GM19455 (cell line): ENCODE data around the gene DNM3.

ENCODE experiments used
- ATAC-seq: cut with Tn5 transposase; IDR thresholded peaks from one replicate; pipeline ENCODE4 v1.9.1; 2021; ENCODE audit not compliant: unreplicated experiment

Gene DNM3

DNA sequence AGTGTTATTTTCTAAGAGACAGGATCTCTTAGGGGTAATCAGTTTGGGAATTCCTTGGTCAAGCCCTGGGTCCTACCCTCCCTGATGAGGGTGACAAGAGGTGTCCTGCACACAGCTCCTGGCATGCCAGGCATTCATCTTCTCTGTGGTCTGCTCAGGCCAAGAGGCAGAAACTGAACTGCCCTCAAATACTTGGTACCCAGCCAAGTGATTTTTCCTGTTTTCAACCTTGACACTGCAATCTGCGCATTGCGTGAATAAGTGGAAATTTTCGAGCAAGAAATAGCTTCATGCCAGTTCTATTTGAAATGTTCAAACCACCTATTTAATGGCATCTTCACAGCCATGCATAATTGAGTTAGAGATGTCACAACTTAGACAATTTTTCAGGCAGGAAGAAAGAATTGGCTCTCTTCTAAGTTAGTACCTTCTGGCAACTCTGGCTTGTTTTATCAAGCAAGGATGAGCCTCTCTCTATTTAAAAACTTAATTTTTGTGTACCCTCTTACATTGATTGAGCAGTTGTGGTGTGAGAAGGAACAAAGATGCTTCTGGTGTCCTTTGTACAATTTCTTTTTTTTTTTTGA is 27.0 kb downstream of the DNM3 start:
- ATAC-seq = no peak

DNA sequence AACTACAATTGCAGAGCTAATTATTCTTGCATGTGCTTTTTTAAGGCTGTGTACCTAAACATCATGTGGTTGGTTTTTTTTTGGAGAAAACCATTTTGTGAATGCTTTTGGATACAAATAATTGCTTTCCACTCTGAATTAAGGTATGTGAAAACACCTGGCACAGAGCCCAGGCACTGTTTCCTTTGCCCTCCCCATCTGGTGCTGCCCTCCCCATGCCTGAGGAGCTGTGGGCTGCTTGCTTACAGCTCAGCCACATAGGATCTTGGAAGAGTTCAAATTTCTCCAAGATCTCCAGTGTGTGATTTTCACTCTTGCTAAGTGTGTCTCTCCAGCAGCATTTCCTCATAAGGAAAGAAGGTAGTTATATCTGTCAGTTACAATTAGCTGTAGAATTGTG is 27.8 kb downstream of the DNM3 start:
- no peak for ATAC-seq

GRCh38 chr1:171871848-171872247 is 30.6 kb downstream of the DNM3 start:
- ATAC-seq = no peak

DNA sequence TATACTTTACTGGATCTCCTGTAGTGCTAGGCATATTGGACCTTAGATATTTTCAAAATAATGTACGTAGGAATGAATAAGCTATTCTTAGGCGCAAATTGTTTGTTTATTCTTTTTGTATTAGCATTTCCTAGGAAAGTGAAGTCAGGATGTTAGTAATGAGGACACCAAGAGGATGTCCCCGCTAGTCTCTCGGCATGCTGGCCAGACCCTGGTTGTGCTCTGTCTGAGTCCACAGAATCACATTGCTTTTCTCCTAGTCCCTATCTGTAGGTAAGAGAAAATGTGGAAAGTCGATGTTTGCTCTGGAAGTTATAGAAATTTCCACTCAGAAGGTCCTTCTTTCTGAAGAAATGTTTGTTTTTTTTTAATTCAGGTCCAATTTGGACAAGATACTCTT is 31.1 kb downstream of the DNM3 start:
- ATAC-seq = no peak

- ATAC-seq = no peak
These were observed 32.4 kb downstream of the DNM3 start for GRCh38 chr1:171873664-171874063.

GRCh38 chr1:171877701-171878100 is 36.4 kb downstream of the DNM3 start:
- peak; percentile 71 for ATAC-seq

GRCh38 chr1:171879556-171879955 is 38.3 kb downstream of the DNM3 start:
- ATAC-seq = no peak

DNA sequence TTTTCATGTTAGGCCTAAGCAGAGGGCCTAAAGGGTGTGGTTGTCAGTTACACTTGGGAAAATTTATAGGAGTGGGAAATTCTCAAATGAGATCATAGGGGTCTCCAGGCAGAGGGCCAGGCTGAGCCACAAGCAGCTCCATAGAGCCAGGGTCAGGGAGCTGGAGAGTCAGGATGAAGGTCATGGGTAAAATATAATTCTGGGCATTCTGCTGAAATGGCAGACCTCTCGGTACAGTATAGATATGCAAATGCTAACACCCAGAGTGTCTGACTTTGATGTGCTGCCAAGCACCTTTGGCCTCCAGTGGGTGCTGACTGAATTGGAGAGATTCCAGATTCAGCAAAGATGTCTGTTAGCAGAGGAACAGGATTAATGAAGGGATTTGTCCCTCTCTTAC is 40.1 kb downstream of the DNM3 start:
- ATAC-seq = no peak

- ATAC-seq = no peak
These were observed 42.6 kb downstream of the DNM3 start for GRCh38 chr1:171883849-171884248.

GRCh38 chr1:171884475-171884874 is 43.2 kb downstream of the DNM3 start:
- no peak for ATAC-seq

GRCh38 chr1:171890131-171890530 is 48.8 kb downstream of the DNM3 start:
- no peak for ATAC-seq

DNA sequence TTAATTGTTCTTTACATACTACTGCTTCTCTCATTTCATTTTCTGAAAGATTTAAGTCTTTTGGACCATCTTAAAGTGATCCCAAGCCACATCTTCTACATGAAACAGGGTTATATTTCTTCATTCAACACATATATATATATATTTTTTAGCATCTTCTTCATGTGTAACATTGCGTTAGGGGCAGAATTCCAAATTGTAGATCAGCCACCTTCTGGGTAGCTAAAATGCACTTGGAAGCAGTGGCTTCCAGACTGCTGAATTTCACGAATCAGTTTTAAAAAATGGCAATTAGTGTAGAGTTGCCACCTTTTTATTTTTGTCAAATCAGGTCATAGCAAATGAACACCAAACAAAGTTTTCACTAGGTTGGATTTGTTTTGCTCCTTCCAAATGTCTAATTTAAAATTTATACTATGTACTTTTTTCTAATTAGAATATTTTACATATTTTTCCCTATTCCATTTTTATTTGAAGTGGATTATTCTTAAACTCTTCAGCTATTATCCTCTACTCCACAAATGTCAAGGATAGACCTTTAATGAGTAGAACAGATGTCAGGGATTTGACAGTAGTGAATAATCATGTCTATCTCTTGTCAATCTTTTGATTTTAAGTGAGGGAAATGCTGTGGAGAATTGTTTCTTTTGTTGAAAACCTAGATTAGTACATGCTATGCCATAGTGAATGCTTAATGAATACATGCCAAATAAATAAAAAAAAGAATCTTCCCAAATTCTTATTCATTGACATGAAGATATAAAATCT is 55.8 kb downstream of the DNM3 start:
- ATAC-seq = no peak

GRCh38 chr1:171898941-171899340 is 57.6 kb downstream of the DNM3 start:
- ATAC-seq = no peak

GRCh38 chr1:171899838-171900237 is 58.5 kb downstream of the DNM3 start:
- ATAC-seq = no peak

DNA sequence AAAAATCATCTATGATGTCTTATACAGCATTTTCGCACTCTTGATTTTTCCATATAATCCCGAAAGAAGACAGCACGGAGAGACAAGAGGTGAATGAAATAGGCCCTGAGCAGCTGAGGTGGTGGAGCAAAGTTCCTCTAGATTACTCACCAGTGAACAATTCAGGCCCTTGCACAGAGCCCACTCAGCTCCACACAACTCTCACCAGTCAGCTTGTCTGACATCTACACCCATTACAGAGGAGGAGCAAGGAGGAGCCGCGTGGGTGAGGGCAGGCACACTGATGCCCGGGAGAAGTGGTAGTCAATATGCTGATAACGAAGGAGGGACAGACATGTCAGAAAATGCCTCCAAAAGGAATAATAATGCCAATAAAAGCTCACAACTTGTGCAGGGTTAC is 59.9 kb downstream of the DNM3 start:
- no peak for ATAC-seq

DNA sequence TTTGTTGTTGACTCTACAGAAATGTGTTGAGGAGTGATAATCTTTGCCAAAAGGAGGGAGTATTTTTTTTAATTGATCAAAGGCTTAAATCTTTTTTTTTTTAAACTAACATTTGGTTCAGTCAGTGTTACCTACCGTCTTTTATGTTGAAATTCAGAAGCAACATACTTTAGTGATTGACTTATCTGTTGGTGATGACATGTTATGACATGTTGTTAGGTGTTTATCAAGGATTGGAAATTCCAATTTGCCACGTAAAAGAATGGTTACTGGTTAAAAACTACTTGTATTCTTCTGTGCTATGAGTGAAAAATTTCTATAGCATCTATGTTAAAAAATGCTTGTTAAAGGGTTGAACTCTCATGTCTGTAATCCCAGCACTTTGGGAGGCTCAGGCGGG is 61.2 kb downstream of the DNM3 start:
- no peak for ATAC-seq

DNA sequence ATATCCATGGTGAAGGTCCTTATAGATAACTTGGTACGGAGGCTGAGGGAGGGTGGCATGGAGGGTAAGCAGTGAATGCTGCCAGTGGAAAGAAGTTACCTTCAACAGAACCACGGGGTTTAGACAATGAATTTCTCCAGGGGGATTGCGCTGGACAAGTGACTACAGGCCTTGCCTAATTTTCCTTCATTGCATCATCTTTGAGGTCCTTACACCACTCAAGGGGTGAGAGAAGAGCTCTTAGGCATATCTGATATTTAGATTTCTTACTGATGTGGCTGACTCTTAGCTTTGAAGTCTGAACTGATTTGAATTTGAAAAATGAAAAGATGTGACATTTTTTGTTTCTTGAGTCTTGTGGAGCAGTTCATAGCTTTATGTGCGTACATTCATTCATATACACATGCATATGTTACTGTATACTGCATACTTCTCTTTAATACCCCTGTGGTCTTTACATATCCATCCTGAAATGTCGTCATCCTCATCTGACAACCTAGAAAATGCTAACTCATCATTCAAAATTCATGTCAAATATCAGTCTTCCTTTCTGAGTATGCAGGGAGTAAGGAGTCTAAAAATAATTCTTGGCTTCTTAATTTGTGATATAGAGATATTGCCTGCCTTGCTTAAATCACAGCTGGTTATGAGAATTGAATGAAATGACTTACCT is 63.6 kb downstream of the DNM3 start:
- ATAC-seq = no peak

- no peak for ATAC-seq
These were observed 68.4 kb downstream of the DNM3 start for GRCh38 chr1:171909711-171910110.

DNA sequence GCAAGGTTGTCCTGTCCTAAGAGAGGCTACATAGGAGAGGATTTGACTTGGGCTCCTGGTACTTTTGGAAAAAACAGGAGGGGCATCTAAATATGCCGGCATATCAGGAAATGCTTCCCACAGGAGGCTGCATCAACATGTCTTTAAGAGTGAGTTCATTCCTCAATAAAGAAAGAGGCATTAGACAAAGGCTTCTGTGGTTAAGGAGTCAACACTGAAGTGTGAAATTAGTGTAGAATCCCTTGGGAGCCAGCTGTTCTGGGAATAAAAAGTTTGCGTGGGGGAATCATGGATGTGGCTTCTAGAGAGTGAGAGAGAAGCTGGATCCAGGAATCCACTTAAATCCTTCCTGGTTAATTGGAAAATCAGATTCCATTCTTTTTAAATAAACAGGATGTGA is 69.5 kb downstream of the DNM3 start:
- ATAC-seq = no peak

DNA sequence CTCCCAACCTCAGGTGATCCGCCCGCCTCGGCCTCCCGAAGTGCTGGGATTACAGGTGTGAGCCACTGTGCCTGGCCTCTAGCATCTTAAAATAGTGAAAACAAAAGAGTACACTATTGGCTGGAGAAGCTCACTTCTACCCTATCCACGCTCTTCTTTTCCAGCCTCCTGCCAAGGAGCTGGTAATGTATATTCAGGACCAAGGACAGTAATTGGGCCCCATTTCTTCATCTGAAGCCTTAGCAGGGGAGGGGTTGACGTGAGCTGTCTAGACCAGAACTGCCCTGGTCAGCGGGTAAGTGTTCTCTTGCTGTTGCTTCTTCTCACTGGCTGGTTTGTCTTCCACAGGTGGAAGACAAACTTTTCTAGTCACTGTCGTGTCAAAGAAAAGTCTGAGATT is 70.2 kb downstream of the DNM3 start:
- no peak for ATAC-seq

DNA sequence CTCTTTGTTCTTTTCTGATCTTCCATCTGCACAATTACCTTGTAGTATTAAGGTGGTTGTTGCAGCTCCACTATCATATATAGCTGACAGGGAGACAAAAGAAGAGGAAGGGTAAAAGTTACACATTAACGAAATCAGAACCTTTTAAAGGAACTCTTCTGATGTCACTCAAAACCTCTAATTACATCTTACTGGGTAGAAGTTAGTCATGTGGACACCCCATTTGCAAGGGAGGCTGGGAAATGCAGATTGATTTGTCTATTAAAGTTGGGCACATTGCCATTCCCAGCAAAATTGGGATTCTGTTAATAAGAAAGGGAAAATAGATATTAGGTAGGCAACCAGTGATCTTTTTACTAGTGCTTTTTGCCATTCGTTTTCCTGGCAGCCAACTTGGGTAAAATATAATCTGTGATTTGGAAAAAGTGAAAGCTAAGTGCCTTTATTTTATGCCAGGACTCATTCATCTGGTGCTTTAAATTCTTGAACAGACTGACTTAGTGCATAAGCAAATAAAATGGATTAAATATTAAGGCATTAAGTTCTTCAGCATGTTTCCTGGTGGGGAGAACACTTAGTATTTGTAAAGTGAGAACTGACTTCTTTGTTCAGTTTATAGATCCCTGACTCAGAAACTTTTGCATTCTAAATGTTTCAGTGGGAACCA is 71.3 kb downstream of the DNM3 start:
- no peak for ATAC-seq

DNA sequence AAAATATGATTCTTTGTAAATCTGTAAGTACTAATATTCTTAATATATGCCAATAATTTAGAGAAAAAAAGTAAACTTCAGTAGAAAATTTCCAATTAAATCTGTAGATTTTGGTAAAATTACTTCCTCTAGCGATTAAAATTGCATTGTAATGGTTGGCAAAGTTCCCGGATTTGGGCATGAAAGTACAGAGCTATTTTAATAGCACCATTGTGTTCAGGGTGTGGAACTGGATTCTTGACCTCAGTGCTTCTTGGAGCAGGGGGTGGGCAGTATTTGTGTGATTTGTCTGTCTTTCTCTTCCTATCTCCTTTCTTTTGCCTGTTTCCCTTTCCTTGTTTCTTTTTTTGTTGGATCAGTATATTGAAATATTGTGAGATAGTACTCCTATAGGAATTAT is 72.1 kb downstream of the DNM3 start:
- no peak for ATAC-seq
